ACC112 (cell line): Measurements from ENCODE around the gene CHST13.

Experiments
- H2AFZ ChIP-seq: fragments of 200-600 bp; sonication (generic); one replicate; pipeline ENCODE4 v1.6.0; 2017; ENCODE audit warnings: antibody characterized with exemption, low read length; ENCODE audit not compliant: unreplicated experiment
- H3K27ac ChIP-seq: fragments of 200-600 bp; sonication (generic); 2 replicates; pipeline ENCODE4 v1.5.1; 2014; ENCODE audit warnings: low read depth, mild to moderate bottlenecking, antibody characterized with exemption, low read length, moderate library complexity
- H3K27me3 ChIP-seq: fragments of 200-600 bp; sonication (generic); 2 replicates; pipeline ENCODE4 v1.6.1; 2014; ENCODE audit warnings: mild to moderate bottlenecking, antibody characterized with exemption, low read length, moderate library complexity, mixed read lengths; ENCODE audit not compliant: insufficient read depth
- H3K36me3 ChIP-seq: fragments of 200-600 bp; sonication (generic); 2 replicates; pipeline ENCODE4 v1.6.1; 2016; ENCODE audit warnings: mild to moderate bottlenecking, antibody characterized with exemption, low read length, moderate library complexity, mixed read lengths; ENCODE audit not compliant: insufficient read depth
- H3K4me1 ChIP-seq: fragments of 200-600 bp; sonication (generic); one replicate; pipeline ENCODE4 v1.6.1; 2016; ENCODE audit warnings: low read length, mixed read lengths; ENCODE audit not compliant: insufficient read depth, unreplicated experiment, control insufficient read depth
- H3K4me3 ChIP-seq: fragments of 200-600 bp; sonication (generic); 2 replicates; pipeline ENCODE4 v1.5.1; 2014; ENCODE audit warnings: mild to moderate bottlenecking, low read depth, low read length
- H3K79me2 ChIP-seq: fragments of 200-600 bp; sonication (generic); one replicate; pipeline ENCODE4 v1.6.0; 2016; ENCODE audit warnings: low read length; ENCODE audit not compliant: control insufficient read depth, unreplicated experiment, insufficient read depth

Gene CHST13

DNA sequence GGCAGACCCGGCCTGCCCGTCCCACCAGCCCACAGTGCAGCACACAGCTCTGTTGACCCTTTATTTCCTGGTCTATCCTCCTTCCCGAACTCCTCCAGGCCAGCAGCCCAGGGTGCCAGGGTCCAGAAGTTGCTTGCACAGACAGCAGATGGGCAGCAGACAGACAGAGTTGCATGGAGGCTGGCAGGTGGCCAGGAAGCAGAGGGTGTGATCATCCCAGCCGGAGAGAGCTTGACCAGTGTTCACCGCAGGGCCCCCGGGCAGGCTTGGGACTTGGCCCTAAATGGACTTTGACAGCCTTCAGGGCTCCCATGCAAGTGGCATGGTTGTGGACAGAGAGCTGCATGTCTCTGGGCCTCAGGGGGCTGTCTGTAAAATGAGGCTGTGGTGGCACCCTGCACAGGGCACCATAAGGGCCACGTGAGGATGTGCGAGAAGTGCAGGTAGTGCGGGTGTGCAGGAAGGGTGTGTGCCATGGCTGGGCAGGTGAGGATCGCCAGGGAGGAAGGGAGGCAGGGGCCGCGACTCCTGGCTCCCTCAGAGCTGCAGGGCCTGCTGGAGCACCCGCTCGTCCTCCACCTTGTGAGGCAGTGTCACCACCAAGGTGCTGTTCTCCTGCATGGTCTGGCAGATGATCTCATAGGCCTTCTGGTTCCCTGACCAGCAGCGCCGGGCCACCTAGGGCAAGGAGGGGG, 42.0 kb upstream of the CHST13 start:
- Histone ChIP-seq H3K79me2 (no peaks in the 10 kb centered on the region), H3K4me3 (no peak overlapping the region), H3K4me1 (peaks cover 3% of the 10 kb centered on the region), H3K36me3 (no peaks in the 10 kb centered on the region), H3K27me3 (no peaks in the 10 kb centered on the region), H3K27ac (no peak overlapping the region), H2AFZ (no peak overlapping the region)

DNA sequence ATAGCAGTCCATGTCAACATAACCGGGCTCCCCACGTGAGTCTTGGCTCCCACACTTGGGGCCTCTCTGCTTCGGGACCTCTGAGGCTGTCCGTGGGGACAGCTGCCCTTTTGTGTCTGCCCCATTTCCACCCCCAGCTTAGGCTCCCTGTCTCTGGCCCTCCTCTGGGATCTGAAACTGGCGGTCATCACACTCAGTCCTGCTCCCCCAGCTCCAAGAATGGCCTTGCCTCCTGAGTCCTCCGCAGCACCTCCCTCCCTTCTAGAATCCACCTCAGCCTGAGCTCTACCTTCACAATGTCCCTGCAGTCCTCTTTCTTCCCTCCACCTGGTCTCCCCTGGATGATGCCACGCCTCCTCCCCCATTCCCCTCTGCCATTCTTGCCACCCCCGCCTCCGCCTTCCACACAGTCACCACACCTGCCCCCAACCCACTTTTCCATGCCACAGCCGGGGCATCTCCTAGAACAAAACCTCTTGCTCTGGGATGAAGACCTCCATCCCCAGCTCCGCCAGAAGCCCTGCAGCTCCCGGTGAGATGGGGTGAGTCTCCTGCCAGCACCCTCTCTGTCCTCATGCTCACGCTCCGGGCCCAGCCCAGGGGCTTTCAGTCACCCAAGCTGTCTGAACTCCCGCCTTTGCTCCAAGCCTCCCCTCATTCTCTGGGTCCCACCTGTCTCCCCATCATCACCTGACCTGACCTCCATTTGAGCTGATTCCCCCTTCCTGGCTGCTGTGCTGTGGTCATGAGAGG, 41.3 kb upstream of the CHST13 start:
- H2AFZ ChIP-seq = no peak overlapping the region
- H3K4me1 ChIP-seq = peaks cover 9% of the 10 kb centered on the region

DNA sequence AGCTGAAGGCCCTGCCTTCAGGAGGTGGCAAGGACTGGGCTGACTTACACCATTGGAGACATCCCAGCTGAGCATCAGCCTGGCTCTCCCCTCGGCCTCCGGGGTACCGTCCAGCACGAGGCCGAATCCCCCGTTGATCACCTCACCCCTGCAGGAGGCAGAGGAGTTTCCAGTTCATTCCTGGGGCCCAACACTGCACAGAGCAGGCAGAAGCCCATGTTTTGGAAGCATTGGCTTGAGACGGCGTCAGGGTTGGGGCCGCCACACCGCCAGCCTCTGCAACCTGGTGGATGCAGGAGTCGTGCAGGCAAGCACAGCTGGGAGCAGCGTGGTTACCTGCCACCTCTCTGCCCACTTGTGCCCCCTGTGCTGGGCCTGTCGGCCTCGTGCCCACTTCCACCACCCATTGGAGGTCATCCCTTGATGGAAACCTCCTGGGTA, 40.6 kb upstream of the CHST13 start:
- no peaks in the 10 kb centered on the region for H3K36me3 ChIP-seq
- no peak overlapping the region for H3K27ac ChIP-seq
- no peaks in the 10 kb centered on the region for H3K27me3 ChIP-seq
- H2AFZ ChIP-seq = no peak overlapping the region
- H3K4me3 ChIP-seq = no peak overlapping the region
- H3K79me2 ChIP-seq = no peaks in the 10 kb centered on the region
- peaks cover 9% of the 10 kb centered on the region for H3K4me1 ChIP-seq

More for the DNA sequence above, 41.3 kb upstream of the CHST13 start:
- H3K79me2 ChIP-seq = no peaks in the 10 kb centered on the region
- H3K27ac ChIP-seq = no peak overlapping the region
- no peak overlapping the region for H3K4me3 ChIP-seq
- no peaks in the 10 kb centered on the region for H3K27me3 ChIP-seq
- no peaks in the 10 kb centered on the region for H3K36me3 ChIP-seq

DNA sequence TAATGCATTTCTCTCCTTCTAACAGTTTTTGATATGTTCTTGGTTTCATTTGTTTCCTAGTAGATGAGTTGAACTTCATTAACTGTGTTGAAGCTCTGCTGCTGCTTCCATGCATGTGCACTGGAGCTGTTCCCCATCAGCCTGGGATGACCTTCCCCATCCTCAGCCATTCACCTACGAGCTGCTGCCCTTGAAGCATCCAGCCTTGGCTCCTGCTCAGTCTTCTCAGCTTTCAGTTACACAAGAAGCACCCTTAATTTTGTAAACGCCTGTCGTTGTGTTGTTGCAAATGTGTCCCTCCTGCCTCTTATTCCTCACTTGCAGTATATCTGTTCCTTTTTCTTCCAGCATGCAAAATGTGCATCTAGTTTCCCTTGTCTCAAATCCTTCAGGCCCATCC, 39.8 kb upstream of the CHST13 start:
- Histone ChIP-seq H3K27me3 (no peaks in the 10 kb centered on the region), H3K4me1 (peaks cover 9% of the 10 kb centered on the region), H3K79me2 (no peaks in the 10 kb centered on the region), H3K36me3 (no peaks in the 10 kb centered on the region), H2AFZ (no peak overlapping the region), H3K4me3 (no peak overlapping the region), H3K27ac (no peak overlapping the region)

DNA sequence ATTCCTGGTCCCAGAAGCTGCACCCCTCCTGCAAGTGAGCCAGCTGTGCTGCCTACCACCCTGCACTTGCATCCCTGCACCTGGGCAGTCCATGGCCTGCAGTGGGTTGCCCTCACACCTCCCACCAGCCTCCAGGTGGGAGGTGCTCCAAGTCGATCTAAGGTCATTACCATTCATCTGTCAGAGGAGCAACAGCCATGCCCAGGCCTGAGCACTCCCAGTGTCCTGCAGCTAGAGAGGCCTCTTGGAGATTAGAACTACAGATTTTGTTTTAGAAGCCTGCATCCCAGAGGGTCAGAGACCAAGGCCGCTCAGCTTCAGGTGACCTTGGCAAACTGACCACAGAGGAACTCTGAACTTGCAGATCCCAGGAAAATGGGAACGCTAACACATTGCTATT, 39.3 kb upstream of the CHST13 start:
- Histone ChIP-seq H2AFZ (no peak overlapping the region), H3K27ac (no peak overlapping the region), H3K79me2 (no peaks in the 10 kb centered on the region), H3K36me3 (no peaks in the 10 kb centered on the region), H3K27me3 (no peaks in the 10 kb centered on the region), H3K4me3 (no peak overlapping the region), H3K4me1 (peaks cover 9% of the 10 kb centered on the region)

DNA sequence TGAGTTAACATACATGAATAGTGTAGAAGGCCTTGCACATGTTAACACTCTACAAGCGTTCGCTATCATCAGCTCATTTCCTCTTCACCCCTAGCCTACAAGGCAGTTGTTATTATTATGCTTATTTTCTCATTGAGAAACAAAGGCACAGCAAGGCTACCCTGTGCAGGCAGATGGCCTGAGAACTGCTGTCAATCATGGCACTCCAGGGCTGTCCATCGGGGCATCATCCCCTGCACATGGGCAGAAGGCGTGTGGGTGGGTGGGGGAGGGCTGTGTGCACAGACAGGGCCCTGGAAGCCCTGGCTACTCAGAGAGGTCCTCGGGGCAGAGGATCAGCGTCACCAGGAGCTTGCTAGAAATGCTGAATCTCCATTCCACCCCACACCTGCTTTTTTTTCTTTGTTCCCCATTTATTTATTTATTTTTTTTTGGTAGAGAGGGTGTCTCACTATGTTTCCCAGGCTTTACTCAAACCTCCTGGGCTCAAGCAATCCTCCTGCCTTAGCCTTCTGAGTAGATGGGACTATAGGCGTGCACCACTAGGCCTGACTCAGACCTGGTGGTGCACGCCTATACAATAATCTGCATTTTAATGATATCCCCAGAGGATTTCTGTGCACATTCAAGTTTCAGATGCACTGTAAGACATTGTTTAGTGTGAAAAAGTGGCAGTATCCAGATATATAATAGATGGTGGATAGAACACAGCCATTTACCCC, 38.6 kb upstream of the CHST13 start:
- Histone ChIP-seq H3K79me2 (no peaks in the 10 kb centered on the region), H3K27me3 (no peaks in the 10 kb centered on the region; the same call in 1 of the 2 replicates), H3K4me1 (peaks cover 9% of the 10 kb centered on the region), H2AFZ (no peak overlapping the region), H3K4me3 (no peak overlapping the region), H3K27ac (no peak overlapping the region), H3K36me3 (no peaks in the 10 kb centered on the region)

DNA sequence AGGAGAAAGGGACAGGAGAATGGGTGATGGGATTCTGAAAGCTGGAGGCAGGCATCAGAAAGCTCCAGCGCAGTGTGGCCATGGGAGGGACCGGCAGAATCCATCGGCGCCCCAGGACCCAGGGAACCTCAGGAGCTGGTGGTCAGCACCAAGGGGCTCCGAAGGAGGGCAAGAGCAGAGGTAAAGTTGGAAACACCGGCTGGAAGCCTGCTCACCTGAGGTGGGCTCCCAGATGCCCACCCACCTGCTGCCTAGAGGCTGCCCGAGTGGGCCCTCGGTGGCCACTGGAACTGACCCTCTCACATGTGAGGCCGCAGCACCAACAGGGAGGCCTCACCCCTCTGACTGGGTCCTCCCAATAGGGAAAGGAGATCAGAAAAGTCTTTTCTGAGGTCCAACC, 38.0 kb upstream of the CHST13 start:
- no peaks in the 10 kb centered on the region for H3K36me3 ChIP-seq
- H3K4me3 ChIP-seq = no peak overlapping the region
- H3K27ac ChIP-seq = no peak overlapping the region
- no peaks in the 10 kb centered on the region for H3K79me2 ChIP-seq
- peaks cover 9% of the 10 kb centered on the region for H3K4me1 ChIP-seq
- H3K27me3 ChIP-seq = no peaks in the 10 kb centered on the region; the same call in 1 of the 2 replicates
- H2AFZ ChIP-seq = no peak overlapping the region

DNA sequence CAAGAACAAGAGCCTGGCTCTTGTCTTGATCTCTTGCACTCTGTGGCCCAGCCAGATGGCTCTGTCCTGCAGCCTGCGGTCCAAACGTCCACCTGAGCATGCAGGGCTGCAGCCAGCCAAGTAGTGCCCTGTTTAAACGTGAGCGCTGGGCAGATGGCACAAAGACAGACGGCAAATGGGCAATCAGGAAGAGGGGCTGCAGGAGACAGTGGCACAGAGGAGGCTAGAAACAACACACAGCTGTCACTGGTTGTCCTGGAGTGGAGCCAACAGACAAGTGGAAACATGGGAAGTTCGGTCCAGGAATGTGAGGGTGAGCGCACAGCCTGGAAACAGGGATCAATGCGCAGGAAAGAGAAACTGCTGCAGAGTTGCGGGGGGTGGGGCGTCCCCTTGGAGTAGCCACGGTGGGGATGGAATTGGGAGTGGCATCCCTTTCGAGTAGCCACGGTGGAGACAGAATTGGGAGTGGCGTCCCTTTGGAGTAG, 37.6 kb upstream of the CHST13 start:
- H2AFZ ChIP-seq = no peak overlapping the region
- H3K4me1 ChIP-seq = peaks cover 9% of the 10 kb centered on the region
- H3K4me3 ChIP-seq = no peak overlapping the region
- H3K27me3 ChIP-seq = no peaks in the 10 kb centered on the region; the same call in 1 of the 2 replicates
- H3K36me3 ChIP-seq = no peaks in the 10 kb centered on the region
- no peaks in the 10 kb centered on the region for H3K79me2 ChIP-seq
- no peak overlapping the region for H3K27ac ChIP-seq

DNA sequence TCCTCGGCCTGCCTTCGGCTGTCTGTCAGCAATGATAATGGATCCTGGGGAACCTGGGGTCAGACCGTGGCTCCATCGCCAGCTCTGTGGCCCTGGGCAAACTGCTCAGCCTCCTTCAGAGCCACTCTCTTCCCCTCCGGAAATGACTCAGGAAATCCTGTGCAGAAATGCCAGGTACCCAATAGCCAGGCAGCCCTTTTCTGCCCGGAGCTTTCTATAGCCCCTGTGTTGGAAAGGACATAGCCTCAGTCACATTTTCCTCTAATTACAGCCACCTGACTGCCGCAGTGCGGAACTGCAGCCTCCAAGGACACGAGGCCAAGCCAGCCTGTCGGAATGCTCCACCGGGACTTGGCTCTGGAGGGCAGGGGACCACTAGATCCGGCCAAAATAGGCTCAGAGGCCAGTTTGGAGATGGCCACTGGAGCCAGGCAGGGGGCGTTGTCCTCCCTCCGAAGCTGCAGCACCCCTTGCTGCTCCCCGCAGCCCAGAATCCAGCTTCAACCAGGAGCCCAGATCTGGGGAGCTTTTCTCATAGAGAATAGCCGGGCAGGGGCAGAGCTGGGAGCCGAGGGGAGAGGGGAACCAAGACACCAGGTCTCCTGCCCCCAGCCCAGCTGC, 36.7 kb upstream of the CHST13 start:
- no peak overlapping the region for H3K4me3 ChIP-seq
- H3K27me3 ChIP-seq = no peaks in the 10 kb centered on the region; the same call in 1 of the 2 replicates
- H3K79me2 ChIP-seq = no peaks in the 10 kb centered on the region
- no peaks in the 10 kb centered on the region for H3K36me3 ChIP-seq
- H3K27ac ChIP-seq = no peak overlapping the region
- H2AFZ ChIP-seq = peak overlapping the region; percentile 25
- H3K4me1 ChIP-seq = peaks cover 9% of the 10 kb centered on the region

DNA sequence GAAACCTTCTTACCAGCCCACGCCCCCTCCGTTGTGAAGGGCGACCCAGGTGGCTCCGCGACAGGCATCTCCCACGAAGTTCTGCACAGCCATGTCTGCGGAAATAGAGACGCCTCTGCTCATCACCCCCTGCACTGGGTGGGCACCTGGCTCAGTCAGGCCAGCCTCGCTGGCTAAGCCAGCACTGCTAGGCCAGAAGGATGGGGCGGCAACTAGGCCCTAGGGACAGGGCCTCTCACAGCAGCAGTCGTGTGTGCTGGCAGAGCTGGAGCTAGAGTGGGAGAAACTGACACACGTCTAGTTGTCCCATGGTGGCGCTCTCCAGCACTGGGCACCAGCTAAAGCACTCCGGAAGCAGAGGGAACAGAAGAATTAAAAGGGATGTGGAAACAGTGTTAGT, 35.8 kb upstream of the CHST13 start:
- peaks cover 9% of the 10 kb centered on the region for H3K4me1 ChIP-seq
- H2AFZ ChIP-seq = no peak overlapping the region
- no peaks in the 10 kb centered on the region; the same call in 1 of the 2 replicates for H3K27me3 ChIP-seq
- no peaks in the 10 kb centered on the region for H3K79me2 ChIP-seq
- H3K36me3 ChIP-seq = no peaks in the 10 kb centered on the region
- no peak overlapping the region for H3K27ac ChIP-seq
- H3K4me3 ChIP-seq = no peak overlapping the region
